Measurements from ENCODE around the gene CCNE1.

- TF ChIP-seq, protein P1, sequence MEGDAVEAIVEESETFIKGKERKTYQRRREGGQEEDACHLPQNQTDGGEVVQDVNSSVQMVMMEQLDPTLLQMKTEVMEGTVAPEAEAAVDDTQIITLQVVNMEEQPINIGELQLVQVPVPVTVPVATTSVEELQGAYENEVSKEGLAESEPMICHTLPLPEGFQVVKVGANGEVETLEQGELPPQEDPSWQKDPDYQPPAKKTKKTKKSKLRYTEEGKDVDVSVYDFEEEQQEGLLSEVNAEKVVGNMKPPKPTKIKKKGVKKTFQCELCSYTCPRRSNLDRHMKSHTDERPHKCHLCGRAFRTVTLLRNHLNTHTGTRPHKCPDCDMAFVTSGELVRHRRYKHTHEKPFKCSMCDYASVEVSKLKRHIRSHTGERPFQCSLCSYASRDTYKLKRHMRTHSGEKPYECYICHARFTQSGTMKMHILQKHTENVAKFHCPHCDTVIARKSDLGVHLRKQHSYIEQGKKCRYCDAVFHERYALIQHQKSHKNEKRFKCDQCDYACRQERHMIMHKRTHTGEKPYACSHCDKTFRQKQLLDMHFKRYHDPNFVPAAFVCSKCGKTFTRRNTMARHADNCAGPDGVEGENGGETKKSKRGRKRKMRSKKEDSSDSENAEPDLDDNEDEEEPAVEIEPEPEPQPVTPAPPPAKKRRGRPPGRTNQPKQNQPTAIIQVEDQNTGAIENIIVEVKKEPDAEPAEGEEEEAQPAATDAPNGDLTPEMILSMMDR (IDR thresholded peaks at IDR 0.05; ENCODE audit: poor library complexity), result no peak
- no peak for TF ChIP-seq EZH2 (IDR thresholded peaks at IDR 0.05; ENCODE audit: borderline replicate concordance)
Observed at GRCh38 chr19:29855087-29855486, 43.3 kb downstream of the CCNE1 start.
